Stimulated activated CD4-positive, alpha-beta T cell treated with anti-CD3 and anti-CD28 coated beads, TNF-alpha, amount 100 ng/mL, for 24 hours (primary cell): Measurements from ENCODE around the gene ASIC4.

ENCODE experiments used
- DNase-seq, 3 experiments: peaks; one replicate each; pipeline ENCODE4 v3.0.0-alpha.2; 2020; ENCODE audit warnings: low read depth in 3 of 3

Gene ASIC4

GRCh38 chr2:219567131-219567530 is 52.8 kb downstream of the ASIC4 start:
- no peak for DNase-seq

- DNase-seq, result no peak
Observed at GRCh38 chr2:219567791-219568361, 53.6 kb downstream of the ASIC4 start.

GRCh38 chr2:219569041-219569440 is 54.8 kb downstream of the ASIC4 start:
- no peak for DNase-seq

GRCh38 chr2:219569635-219570034 is 55.4 kb downstream of the ASIC4 start:
- DNase-seq, result no peak

GRCh38 chr2:219570194-219570923 is 56.1 kb downstream of the ASIC4 start:
- no peak for DNase-seq

GRCh38 chr2:219570924-219571310 is 56.6 kb downstream of the ASIC4 start:
- no peak for DNase-seq

GRCh38 chr2:219571311-219572236 is 57.3 kb downstream of the ASIC4 start, which contains the start of gene OBSL1:
OBSL1 (minus strand) TSS chr2:219571539; CDS start chr2:219571232, 307 bp downstream.
- no peak for DNase-seq

GRCh38 chr2:219572237-219573001 is 58.1 kb downstream of the ASIC4 start, which contains the start of gene INHA:
INHA (plus strand) TSS chr2:219572310; CDS start chr2:219572375, 65 bp downstream.
- no peak for DNase-seq

- DNase-seq, result no peak
Observed at GRCh38 chr2:219573166-219573565, 58.9 kb downstream of the ASIC4 start.

- DNase-seq, result no peak
Observed at GRCh38 chr2:219574484-219575311, 60.4 kb downstream of the ASIC4 start.

- DNase-seq, result no peak
Observed at GRCh38 chr2:219575566-219576504, 61.6 kb downstream of the ASIC4 start.

- DNase-seq, result no peak
Observed at GRCh38 chr2:219576505-219577388, 62.5 kb downstream of the ASIC4 start.

- DNase-seq, result no peak
Observed at GRCh38 chr2:219578811-219579613, 64.7 kb downstream of the ASIC4 start.

GRCh38 chr2:219581346-219581745 is 67.1 kb downstream of the ASIC4 start:
- no peak for DNase-seq
